Measurements from ENCODE around the gene TRABD. TPM values are rescaled to one million over a fixed set of nuclear protein-coding genes. Genes with fewer than 3 reads are reported as not detected.

TRABD gene
- total RNA-seq, 1 donor = 15.5 TPM

GRCh38 chr22:50227579-50228215 lies 42.0 kb downstream of the TRABD start:
- no peak for DNase-seq (ENCODE audit: low read depth)
- H3K4me3 ChIP-seq (ENCODE audit: low read depth, low read length) = no peak overlapping the region
- no peak for TF ChIP-seq CTCF (IDR thresholded peaks at IDR 0.05; ENCODE audit: insufficient read depth, low read length)

- TF ChIP-seq CTCF (IDR thresholded peaks at IDR 0.05; ENCODE audit: insufficient read depth, low read length) = no peak
- no peak overlapping the region for H3K4me3 ChIP-seq (ENCODE audit: low read depth, low read length)
- DNase-seq (ENCODE audit: low read depth) = no peak
These were observed 42.7 kb downstream of the TRABD start for GRCh38 chr22:50228366-50228765.

GRCh38 chr22:50229370-50229769 lies 43.7 kb downstream of the TRABD start:
- TF ChIP-seq CTCF (IDR thresholded peaks at IDR 0.05; ENCODE audit: insufficient read depth, low read length) = no peak
- H3K4me3 ChIP-seq (ENCODE audit: low read depth, low read length) = no peak overlapping the region
- no peak for DNase-seq (ENCODE audit: low read depth)

GRCh38 chr22:50232481-50233151 lies 46.9 kb downstream of the TRABD start:
- DNase-seq (ENCODE audit: low read depth) = no peak
- TF ChIP-seq CTCF (IDR thresholded peaks at IDR 0.05; ENCODE audit: insufficient read depth, low read length) = no peak
- no peak overlapping the region for H3K4me3 ChIP-seq (ENCODE audit: low read depth, low read length)

GRCh38 chr22:50233223-50233622 lies 47.5 kb downstream of the TRABD start:
- no peak for TF ChIP-seq CTCF (IDR thresholded peaks at IDR 0.05; ENCODE audit: insufficient read depth, low read length)
- DNase-seq (ENCODE audit: low read depth) = no peak
- no peak overlapping the region for H3K4me3 ChIP-seq (ENCODE audit: low read depth, low read length)

GRCh38 chr22:50236731-50237409 lies 51.2 kb downstream of the TRABD start:
- DNase-seq (ENCODE audit: low read depth) = peak; percentile 24
- no peak overlapping the region for H3K4me3 ChIP-seq (ENCODE audit: low read depth, low read length)
- TF ChIP-seq CTCF (IDR thresholded peaks at IDR 0.05; ENCODE audit: insufficient read depth, low read length) = peak; percentile 46

Measured in fibroblast of the aortic adventitia (primary cell).